Neural cell (in vitro differentiated cells): ENCODE measurements around the gene POLK.

Experiments
- CTCF ChIP-seq: fragments of 450-650 bp; IDR thresholded peaks from 2 replicates; pipeline ENCODE4 v1.5.1; 2014; ENCODE audit warnings: antibody characterized with exemption, mild to moderate bottlenecking, moderate library complexity; ENCODE audit not compliant: poor library complexity, severe bottlenecking
- EZH2 ChIP-seq: fragments of 200-600, 300-800 bp; shearing (Covaris generic), sonication (generic); IDR thresholded peaks from 2 replicates; pipeline ENCODE4 v1.6.1; 2014; ENCODE audit warnings: antibody characterized with exemption, low read length, borderline replicate concordance, mild to moderate bottlenecking; ENCODE audit not compliant: insufficient read depth, poor library complexity, severe bottlenecking
- POLR2AphosphoS5 ChIP-seq: IDR thresholded peaks from 2 replicates; pipeline ENCODE4 v1.6.1; 2012
- RAD21 ChIP-seq: fragments of 450-650 bp; conservative IDR thresholded peaks from 2 replicates; pipeline ENCODE4 v1.6.1; 2014; ENCODE audit warnings: antibody characterized with exemption, mild to moderate bottlenecking, moderate library complexity
- REST ChIP-seq: IDR thresholded peaks from 2 replicates; pipeline ENCODE4 v1.6.1; 2012; ENCODE audit warnings: borderline replicate concordance
- SMC3 ChIP-seq: fragments of 450-650 bp; conservative IDR thresholded peaks from 2 replicates; pipeline ENCODE4 v1.6.1; 2014; ENCODE audit warnings: antibody characterized with exemption, mild to moderate bottlenecking, moderate library complexity; ENCODE audit not compliant: poor library complexity
- TAF1 ChIP-seq: IDR thresholded peaks from 2 replicates; pipeline ENCODE4 v1.6.1; 2012; ENCODE audit warnings: low read depth

- TF ChIP-seq EZH2 = no peak
- TF ChIP-seq CTCF = no peak
- TF ChIP-seq TAF1 = no peak
- no peak for TF ChIP-seq RAD21
- TF ChIP-seq POLR2AphosphoS5 = no peak
- TF ChIP-seq SMC3 = no peak
- TF ChIP-seq REST = no peak
These were observed 24.5 kb downstream of the POLK start for GRCh38 chr5:75536147-75536546.
